Ishikawa (cell line): ENCODE results near the gene KLK2.

Source experiments
- CEBPB ChIP-seq: IDR thresholded peaks from 2 replicates; pipeline ENCODE4 v1.6.1; 2012
- CREB1 ChIP-seq: IDR thresholded peaks from 2 replicates; pipeline ENCODE4 v1.6.1; 2012; ENCODE audit warnings: low read depth
- EGR1 ChIP-seq: IDR thresholded peaks from 2 replicates; pipeline ENCODE4 v1.6.1; 2012
- EP300 ChIP-seq: IDR thresholded peaks from 2 replicates; pipeline ENCODE4 v1.6.1; 2012; ENCODE audit warnings: borderline replicate concordance
- FOXM1 ChIP-seq: IDR thresholded peaks from 2 replicates; pipeline ENCODE4 v1.6.1; 2012; ENCODE audit warnings: low read depth, borderline replicate concordance
- NFIC ChIP-seq: IDR thresholded peaks from 2 replicates; pipeline ENCODE4 v1.6.1; 2012
- RAD21 ChIP-seq: IDR thresholded peaks from 2 replicates; pipeline ENCODE4 v1.6.1; 2012; ENCODE audit warnings: low read depth
- TAF1 ChIP-seq: IDR thresholded peaks from 2 replicates; pipeline ENCODE4 v1.6.1; 2012; ENCODE audit warnings: low read depth, mild to moderate bottlenecking
- TCF12 ChIP-seq: IDR thresholded peaks from 2 replicates; pipeline ENCODE4 v1.6.1; 2012; ENCODE audit warnings: low read depth
- YY1 ChIP-seq: IDR thresholded peaks from 2 replicates; pipeline ENCODE4 v1.6.1; 2012; ENCODE audit warnings: low read depth
- TF ChIP-seq, protein P1 (sequence below): IDR thresholded peaks from 2 replicates; pipeline ENCODE4 v1.6.1; 2012; ENCODE audit warnings: low read depth, mild to moderate bottlenecking
- TF ChIP-seq, protein P2 (sequence below): IDR thresholded peaks from 2 replicates; pipeline ENCODE4 v1.6.1; 2012

DNA sequence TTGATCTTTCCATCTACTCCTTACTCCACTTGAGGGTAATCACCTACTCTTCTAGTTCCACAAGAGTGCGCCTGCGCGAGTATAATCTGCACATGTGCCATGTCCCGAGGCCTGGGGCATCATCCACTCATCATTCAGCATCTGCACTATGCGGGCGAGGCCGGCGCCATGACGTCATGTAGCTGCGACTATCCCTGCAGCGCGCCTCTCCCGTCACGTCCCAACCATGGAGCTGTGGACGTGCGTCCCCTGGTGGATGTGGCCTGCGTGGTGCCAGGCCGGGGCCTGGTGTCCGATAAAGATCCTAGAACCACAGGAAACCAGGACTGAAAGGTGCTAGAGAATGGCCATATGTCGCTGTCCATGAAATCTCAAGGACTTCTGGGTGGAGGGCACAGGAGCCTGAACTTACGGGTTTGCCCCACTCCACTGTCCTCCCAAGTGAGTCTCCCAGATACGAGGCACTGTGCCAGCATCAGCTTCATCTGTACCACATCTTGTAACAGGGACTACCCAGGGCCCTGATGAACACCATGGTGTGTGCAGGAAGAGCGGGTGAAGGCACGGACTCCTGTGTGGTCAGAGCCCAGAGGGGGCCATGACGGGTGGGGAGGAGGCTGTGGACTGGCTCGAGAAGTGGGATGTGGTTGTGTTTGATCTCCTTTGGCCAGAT lies 2.7 kb upstream of the KLK2 start:
- no peak for TF ChIP-seq TCF12
- TF ChIP-seq, protein P1, sequence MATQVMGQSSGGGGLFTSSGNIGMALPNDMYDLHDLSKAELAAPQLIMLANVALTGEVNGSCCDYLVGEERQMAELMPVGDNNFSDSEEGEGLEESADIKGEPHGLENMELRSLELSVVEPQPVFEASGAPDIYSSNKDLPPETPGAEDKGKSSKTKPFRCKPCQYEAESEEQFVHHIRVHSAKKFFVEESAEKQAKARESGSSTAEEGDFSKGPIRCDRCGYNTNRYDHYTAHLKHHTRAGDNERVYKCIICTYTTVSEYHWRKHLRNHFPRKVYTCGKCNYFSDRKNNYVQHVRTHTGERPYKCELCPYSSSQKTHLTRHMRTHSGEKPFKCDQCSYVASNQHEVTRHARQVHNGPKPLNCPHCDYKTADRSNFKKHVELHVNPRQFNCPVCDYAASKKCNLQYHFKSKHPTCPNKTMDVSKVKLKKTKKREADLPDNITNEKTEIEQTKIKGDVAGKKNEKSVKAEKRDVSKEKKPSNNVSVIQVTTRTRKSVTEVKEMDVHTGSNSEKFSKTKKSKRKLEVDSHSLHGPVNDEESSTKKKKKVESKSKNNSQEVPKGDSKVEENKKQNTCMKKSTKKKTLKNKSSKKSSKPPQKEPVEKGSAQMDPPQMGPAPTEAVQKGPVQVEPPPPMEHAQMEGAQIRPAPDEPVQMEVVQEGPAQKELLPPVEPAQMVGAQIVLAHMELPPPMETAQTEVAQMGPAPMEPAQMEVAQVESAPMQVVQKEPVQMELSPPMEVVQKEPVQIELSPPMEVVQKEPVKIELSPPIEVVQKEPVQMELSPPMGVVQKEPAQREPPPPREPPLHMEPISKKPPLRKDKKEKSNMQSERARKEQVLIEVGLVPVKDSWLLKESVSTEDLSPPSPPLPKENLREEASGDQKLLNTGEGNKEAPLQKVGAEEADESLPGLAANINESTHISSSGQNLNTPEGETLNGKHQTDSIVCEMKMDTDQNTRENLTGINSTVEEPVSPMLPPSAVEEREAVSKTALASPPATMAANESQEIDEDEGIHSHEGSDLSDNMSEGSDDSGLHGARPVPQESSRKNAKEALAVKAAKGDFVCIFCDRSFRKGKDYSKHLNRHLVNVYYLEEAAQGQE, result no peak
- TF ChIP-seq YY1, result no peak
- TF ChIP-seq EP300, result no peak
- no peak for TF ChIP-seq EGR1
- TF ChIP-seq TAF1, result no peak
- TF ChIP-seq, protein P2, sequence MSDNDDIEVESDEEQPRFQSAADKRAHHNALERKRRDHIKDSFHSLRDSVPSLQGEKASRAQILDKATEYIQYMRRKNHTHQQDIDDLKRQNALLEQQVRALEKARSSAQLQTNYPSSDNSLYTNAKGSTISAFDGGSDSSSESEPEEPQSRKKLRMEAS, result 0 out of 2 replicates have a peak, but pooled peaks have one; percentile 42
- TF ChIP-seq NFIC, result no peak
- peak; percentile 53; the same call in 1 of the 2 replicates for TF ChIP-seq CREB1
- no peak for TF ChIP-seq CEBPB
- no peak for TF ChIP-seq FOXM1
- peak; percentile 35; the same call in 1 of the 2 replicates for TF ChIP-seq RAD21
